GM12891 (cell line): ENCODE data around the gene FKBP14.

Source experiments
- POLR2A ChIP-seq: IDR thresholded peaks from 2 replicates; pipeline ENCODE4 v1.6.1; 2011; ENCODE audit warnings: low read depth, low read length, control low read depth
- POLR2AphosphoS5 ChIP-seq: IDR thresholded peaks from 2 replicates; pipeline ENCODE4 v1.6.1; 2011; ENCODE audit warnings: low read depth, low read length, control low read depth
- TAF1 ChIP-seq: IDR thresholded peaks from 2 replicates; pipeline ENCODE4 v1.6.1; 2011; ENCODE audit warnings: low read depth, low read length, control low read depth

GRCh38 chr7:30005464-30005863, 21.0 kb downstream of the FKBP14 start:
- TF ChIP-seq POLR2AphosphoS5 (no peak), POLR2A (no peak), TAF1 (no peak)
